ENCODE measurements around the gene LAMB3. TPM values are rescaled to one million over a fixed set of nuclear protein-coding genes. Genes with fewer than 3 reads are reported as not detected.

Gene LAMB3
- total and polyA plus RNA-seq, 2 donors (not counting 1 experiment from before 2014, with no cell fraction given): 0.33 to 0.37 TPM

DNA sequence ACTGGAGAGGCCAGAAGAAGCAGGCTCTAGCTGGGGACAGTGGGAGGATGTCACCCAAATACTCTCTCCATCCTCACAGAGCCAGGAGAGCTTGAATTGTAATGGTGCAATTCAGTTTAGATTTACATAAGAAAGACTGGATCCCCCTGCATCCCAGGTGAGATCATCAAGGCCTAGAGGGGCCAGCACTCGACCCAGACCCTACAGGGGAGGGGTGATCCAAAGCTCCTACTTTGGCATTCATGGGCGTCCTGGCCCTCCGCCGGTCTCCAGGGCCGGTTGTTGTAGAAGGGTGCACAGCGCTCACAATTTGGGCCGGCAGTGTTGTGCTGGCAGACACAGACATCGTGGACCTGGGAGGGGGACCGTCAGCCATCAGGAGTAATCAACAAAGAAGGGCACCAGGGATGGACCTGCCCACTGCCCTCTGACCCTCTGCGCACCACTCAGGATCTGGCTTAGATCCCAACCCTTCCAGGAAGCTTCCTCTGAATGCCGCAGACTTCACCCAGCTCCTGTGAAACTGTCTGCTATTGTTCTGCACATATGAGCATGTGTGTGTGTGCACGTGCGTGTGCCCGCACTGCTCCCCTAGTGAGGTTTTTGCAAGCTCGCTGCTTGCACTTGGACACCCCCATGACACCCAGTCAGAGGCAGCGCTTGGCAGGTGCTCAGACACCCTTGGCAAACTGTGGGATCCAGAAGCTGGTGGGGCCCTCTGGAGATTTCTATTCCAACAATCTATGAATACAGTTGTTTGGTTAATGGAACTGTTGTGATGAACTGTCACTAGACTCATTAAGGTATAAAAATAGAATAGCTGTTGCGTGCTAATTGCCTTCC, 21.6 kb downstream of the LAMB3 start:
- Histone ChIP-seq H2AFZ (ENCODE audit: insufficient read depth, low read depth, low read length, poor library complexity, severe bottlenecking) (no peak overlapping the region), H3K27ac (ENCODE audit: low read length in 2 of 2) (no peak overlapping the region), H3K4me1 (ENCODE audit: control insufficient read depth in 2 of 2, insufficient read depth in 2 of 2, low read length in 2 of 2) (no peaks in the 10 kb centered on the region), H3K27me3 (replicated peaks in 1 of 4; ENCODE audit: control extremely low read depth in 1 of 4, control insufficient read depth in 3 of 4, insufficient read depth in 4 of 4, low read length in 3 of 4) (peaks cover 0 to 7% (median 2%) of the 10 kb centered on the region in 4 experiments), H3K4me3 (ENCODE audit: control extremely low read depth in 1 of 5, extremely low read depth in 1 of 5, insufficient read depth in 1 of 5, low read depth in 2 of 5, low read length in 4 of 5) (no peak overlapping the region), H3K4me2 (replicated peaks; ENCODE audit: low read depth, low read length, poor library complexity, severe bottlenecking) (no peak overlapping the region), H3K79me2 (ENCODE audit: control insufficient read depth, insufficient read depth, low read length) (no peaks in the 10 kb centered on the region), H3K9ac (ENCODE audit: low read length) (no peak overlapping the region), H3K9me3 (ENCODE audit: control extremely low read depth in 1 of 3, control insufficient read depth in 2 of 3, insufficient read depth in 1 of 3, low read length in 2 of 3) (no peaks in the 10 kb centered on the region), H4K20me1 (ENCODE audit: control insufficient read depth, insufficient read depth, low read length, poor library complexity, severe bottlenecking) (no peaks in the 10 kb centered on the region), H3K36me3 (replicated peaks in 1 of 2; ENCODE audit: control extremely low read depth in 1 of 2, control insufficient read depth in 1 of 2, extremely low read depth in 1 of 2, insufficient read depth in 2 of 2, low read length in 1 of 2) (no peaks in the 10 kb centered on the region)
- POLR2A ChIA-PET: no interaction called here
- CTCF ChIA-PET: interaction anchor here (0.8 to 2.4 kb wide), 6 partner anchors 8 to 65 kb away, joined by 3 to 10 read pairs (median 3); no protein-coding TSS in a partner anchor
- no peaks in the 10 kb centered on the region for H3K9me3 Mint-ChIP-seq (ENCODE audit: insufficient read depth)
- no peak overlapping the region for H3K4me3 Mint-ChIP-seq
- H3K4me1 Mint-ChIP-seq: peaks cover 6% of the 10 kb centered on the region
- H3K27me3 Mint-ChIP-seq: peaks cover 9% of the 10 kb centered on the region
- no peak overlapping the region for H3K27ac Mint-ChIP-seq
- 85% methylated on average over 16 of the region's 17 CpGs for WGBS (ENCODE audit: insufficient coverage)
- ATAC-seq (ENCODE audit: low read depth) (no peak), DNase-seq (no peak)
- intact Hi-C loops (cut with micrococcal nuclease): no loop called here
- TF ChIP-seq, protein P1, sequence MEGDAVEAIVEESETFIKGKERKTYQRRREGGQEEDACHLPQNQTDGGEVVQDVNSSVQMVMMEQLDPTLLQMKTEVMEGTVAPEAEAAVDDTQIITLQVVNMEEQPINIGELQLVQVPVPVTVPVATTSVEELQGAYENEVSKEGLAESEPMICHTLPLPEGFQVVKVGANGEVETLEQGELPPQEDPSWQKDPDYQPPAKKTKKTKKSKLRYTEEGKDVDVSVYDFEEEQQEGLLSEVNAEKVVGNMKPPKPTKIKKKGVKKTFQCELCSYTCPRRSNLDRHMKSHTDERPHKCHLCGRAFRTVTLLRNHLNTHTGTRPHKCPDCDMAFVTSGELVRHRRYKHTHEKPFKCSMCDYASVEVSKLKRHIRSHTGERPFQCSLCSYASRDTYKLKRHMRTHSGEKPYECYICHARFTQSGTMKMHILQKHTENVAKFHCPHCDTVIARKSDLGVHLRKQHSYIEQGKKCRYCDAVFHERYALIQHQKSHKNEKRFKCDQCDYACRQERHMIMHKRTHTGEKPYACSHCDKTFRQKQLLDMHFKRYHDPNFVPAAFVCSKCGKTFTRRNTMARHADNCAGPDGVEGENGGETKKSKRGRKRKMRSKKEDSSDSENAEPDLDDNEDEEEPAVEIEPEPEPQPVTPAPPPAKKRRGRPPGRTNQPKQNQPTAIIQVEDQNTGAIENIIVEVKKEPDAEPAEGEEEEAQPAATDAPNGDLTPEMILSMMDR (IDR thresholded peaks at IDR 0.05): no peak
- TF ChIP-seq EZH2 (IDR thresholded peaks at IDR 0.05; ENCODE audit: borderline replicate concordance, insufficient read depth, low read depth, low read length, poor library complexity, severe bottlenecking): no peak
